DND-41 (cell line): ENCODE data around the gene TGFBR2.

Experiments
- ATAC-seq: fragments of 200-7000 bp; cut with Tn5 transposase; 3 replicates; pipeline ENCODE4 v1.9.1; 2021; ENCODE audit warnings: low read depth; ENCODE audit not compliant: insufficient read depth
- DNase-seq: peaks from one replicate; pipeline ENCODE4 v3.0.0-alpha.2; 2020
- H2AFZ ChIP-seq: 2 replicates; pipeline ENCODE4 v1.6.0; 2012; ENCODE audit warnings: low read depth, low read length
- H3K27ac ChIP-seq: 2 replicates; pipeline ENCODE4 v1.5.1; 2012; ENCODE audit warnings: low read length, inconsistent platforms
- H3K27me3 ChIP-seq: fragments of 200-600 bp; sonication (generic); 2 replicates; pipeline ENCODE4 v1.6.0; 2012; ENCODE audit warnings: low read length, mild to moderate bottlenecking, inconsistent platforms; ENCODE audit not compliant: insufficient read depth, poor library complexity
- H3K36me3 ChIP-seq: 2 replicates; pipeline ENCODE4 v1.5.1; 2012; ENCODE audit warnings: low read length, inconsistent platforms; ENCODE audit not compliant: insufficient read depth
- H3K4me1 ChIP-seq: 2 replicates; pipeline ENCODE4 v1.5.1; 2012; ENCODE audit warnings: mild to moderate bottlenecking, low read length; ENCODE audit not compliant: insufficient read depth
- H3K4me2 ChIP-seq: 2 replicates; pipeline ENCODE4 v1.6.0; 2012; ENCODE audit warnings: mild to moderate bottlenecking, moderate library complexity, low read length, inconsistent platforms; ENCODE audit not compliant: insufficient read depth
- H3K4me3 ChIP-seq, 2 experiments: fragments of 200-600 bp in 1 of 2; shearing (Covaris generic) in 1 of 2; 2 replicates each; pipeline ENCODE4 v1.5.1; 2012 to 2016; ENCODE audit warnings: inconsistent platforms in 2 of 2, low read length in 2 of 2, mild to moderate bottlenecking in 2 of 2, low read depth in 1 of 2, moderate library complexity in 1 of 2
- H3K79me2 ChIP-seq: 2 replicates; pipeline ENCODE4 v1.6.0; 2012; ENCODE audit warnings: low read length, inconsistent platforms; ENCODE audit not compliant: insufficient read depth
- H3K9ac ChIP-seq: 2 replicates; pipeline ENCODE4 v1.6.0; 2012; ENCODE audit warnings: low read depth, mild to moderate bottlenecking, inconsistent platforms, low read length, moderate library complexity
- H3K9me3 ChIP-seq: 2 replicates; pipeline ENCODE4 v1.5.1; 2012; ENCODE audit warnings: low read length, moderate library complexity, mild to moderate bottlenecking, inconsistent platforms; ENCODE audit not compliant: insufficient read depth, severe bottlenecking
- H4K20me1 ChIP-seq: 2 replicates; pipeline ENCODE4 v1.6.0; 2012; ENCODE audit warnings: low read length; ENCODE audit not compliant: insufficient read depth
- EZH2 ChIP-seq: IDR thresholded peaks from 3 replicates; pipeline ENCODE4 v1.6.1; 2012; ENCODE audit warnings: borderline replicate concordance, low read depth, mild to moderate bottlenecking, moderate library complexity, low read length, inconsistent platforms; ENCODE audit not compliant: severe bottlenecking
- TF ChIP-seq, protein P1 (sequence below): IDR thresholded peaks from 2 replicates; pipeline ENCODE4 v1.5.1; 2012; ENCODE audit warnings: borderline replicate concordance, low read length, moderate library complexity, mild to moderate bottlenecking; ENCODE audit not compliant: poor library complexity, severe bottlenecking; ENCODE audit errors: extremely low read depth

The TGFBR2 gene

DNA sequence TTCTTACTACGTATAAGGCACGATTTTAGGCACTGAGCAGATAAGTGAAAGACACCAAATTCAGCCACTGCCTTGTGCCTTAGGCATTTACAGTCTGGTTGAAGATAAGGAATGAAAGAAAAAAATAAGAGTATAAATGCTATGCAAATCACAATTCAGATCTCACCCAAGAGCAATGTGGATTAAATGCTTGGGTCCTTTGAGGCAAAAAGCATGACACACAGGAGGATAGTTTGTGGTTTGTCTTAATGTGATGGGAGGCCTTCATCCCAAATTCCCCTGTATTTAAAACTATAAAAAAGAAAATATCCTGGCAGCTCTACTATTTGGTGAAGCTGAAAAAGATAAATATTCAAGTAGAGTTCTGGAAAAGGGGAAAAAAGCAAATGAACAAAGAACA, 79.8 kb downstream of the TGFBR2 start:
- no peak overlapping the region for H2AFZ ChIP-seq
- H3K79me2 ChIP-seq: peaks cover 3% of the 10 kb centered on the region; the same call in 1 of the 2 replicates
- no peaks in the 10 kb centered on the region for H3K4me1 ChIP-seq
- no peaks in the 10 kb centered on the region for H3K9me3 ChIP-seq
- H3K4me3 ChIP-seq: no peak overlapping the region
- H3K4me2 ChIP-seq: no peak overlapping the region
- no peaks in the 10 kb centered on the region for H3K27me3 ChIP-seq
- ATAC-seq (no peak), DNase-seq (no peak)
- H3K27ac ChIP-seq: no peak overlapping the region
- H4K20me1 ChIP-seq: no peaks in the 10 kb centered on the region
- TF ChIP-seq, protein P1, sequence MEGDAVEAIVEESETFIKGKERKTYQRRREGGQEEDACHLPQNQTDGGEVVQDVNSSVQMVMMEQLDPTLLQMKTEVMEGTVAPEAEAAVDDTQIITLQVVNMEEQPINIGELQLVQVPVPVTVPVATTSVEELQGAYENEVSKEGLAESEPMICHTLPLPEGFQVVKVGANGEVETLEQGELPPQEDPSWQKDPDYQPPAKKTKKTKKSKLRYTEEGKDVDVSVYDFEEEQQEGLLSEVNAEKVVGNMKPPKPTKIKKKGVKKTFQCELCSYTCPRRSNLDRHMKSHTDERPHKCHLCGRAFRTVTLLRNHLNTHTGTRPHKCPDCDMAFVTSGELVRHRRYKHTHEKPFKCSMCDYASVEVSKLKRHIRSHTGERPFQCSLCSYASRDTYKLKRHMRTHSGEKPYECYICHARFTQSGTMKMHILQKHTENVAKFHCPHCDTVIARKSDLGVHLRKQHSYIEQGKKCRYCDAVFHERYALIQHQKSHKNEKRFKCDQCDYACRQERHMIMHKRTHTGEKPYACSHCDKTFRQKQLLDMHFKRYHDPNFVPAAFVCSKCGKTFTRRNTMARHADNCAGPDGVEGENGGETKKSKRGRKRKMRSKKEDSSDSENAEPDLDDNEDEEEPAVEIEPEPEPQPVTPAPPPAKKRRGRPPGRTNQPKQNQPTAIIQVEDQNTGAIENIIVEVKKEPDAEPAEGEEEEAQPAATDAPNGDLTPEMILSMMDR: no peak
- no peak for TF ChIP-seq EZH2
- H3K36me3 ChIP-seq: peaks cover 80% of the 10 kb centered on the region
- no peak overlapping the region for H3K9ac ChIP-seq

DNA sequence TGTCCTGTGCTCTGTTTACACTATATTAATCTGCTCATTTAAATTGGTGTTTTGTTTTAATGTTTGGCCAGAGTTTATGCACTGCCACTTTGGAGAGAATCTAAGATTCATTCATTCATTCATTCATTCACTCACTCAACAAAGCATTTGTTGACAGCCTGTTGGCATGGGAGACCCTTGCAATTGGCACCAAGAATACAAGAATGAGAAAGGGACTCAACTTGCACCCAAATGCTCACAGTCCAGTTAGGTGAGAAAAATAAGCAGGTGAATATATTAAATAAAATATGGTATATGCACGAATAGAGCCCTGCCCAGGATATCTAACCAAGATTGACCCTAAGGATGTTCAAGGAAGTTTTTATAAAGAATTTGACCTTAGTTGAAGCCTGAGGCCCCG, 80.4 kb downstream of the TGFBR2 start:
- no peaks in the 10 kb centered on the region for H3K4me1 ChIP-seq
- no peak overlapping the region for H3K9ac ChIP-seq
- no peak for DNase-seq
- no peaks in the 10 kb centered on the region for H3K27me3 ChIP-seq
- peaks cover 81% of the 10 kb centered on the region for H3K36me3 ChIP-seq
- H4K20me1 ChIP-seq: no peaks in the 10 kb centered on the region
- ATAC-seq: no peak
- TF ChIP-seq, protein P1: no peak
- no peak for TF ChIP-seq EZH2
- H3K79me2 ChIP-seq: peaks cover 3% of the 10 kb centered on the region; the same call in 1 of the 2 replicates
- no peak overlapping the region for H3K27ac ChIP-seq
- no peak overlapping the region for H3K4me2 ChIP-seq
- no peaks in the 10 kb centered on the region for H3K9me3 ChIP-seq
- no peak overlapping the region for H3K4me3 ChIP-seq
- H2AFZ ChIP-seq: no peak overlapping the region

GRCh38 chr3:30687930-30688570, 81.6 kb downstream of the TGFBR2 start:
- H3K79me2 ChIP-seq: peaks cover 3% of the 10 kb centered on the region; the same call in 1 of the 2 replicates
- TF ChIP-seq, protein P1: no peak
- TF ChIP-seq EZH2: no peak
- ATAC-seq (no peak), DNase-seq (no peak)
- H4K20me1 ChIP-seq: no peaks in the 10 kb centered on the region
- H3K4me3 ChIP-seq: no peak overlapping the region
- no peak overlapping the region for H3K27ac ChIP-seq
- no peak overlapping the region for H3K4me2 ChIP-seq
- peaks cover 81% of the 10 kb centered on the region for H3K36me3 ChIP-seq
- H2AFZ ChIP-seq: no peak overlapping the region
- no peaks in the 10 kb centered on the region for H3K27me3 ChIP-seq
- H3K9me3 ChIP-seq: no peaks in the 10 kb centered on the region
- H3K4me1 ChIP-seq: no peaks in the 10 kb centered on the region
- no peak overlapping the region for H3K9ac ChIP-seq
